GM19043 (cell line): ENCODE data around the gene CEACAM7.
"Not testable (repeated sequence)": the region's sequence is repeated elsewhere in the genome, so short reads cannot be mapped to it uniquely, and the experiment has no call there.

Source experiments
- ATAC-seq: cut with Tn5 transposase; IDR thresholded peaks from one replicate; pipeline ENCODE4 v1.9.1; 2021; ENCODE audit warnings: low read depth; ENCODE audit not compliant: unreplicated experiment

Gene CEACAM7

DNA sequence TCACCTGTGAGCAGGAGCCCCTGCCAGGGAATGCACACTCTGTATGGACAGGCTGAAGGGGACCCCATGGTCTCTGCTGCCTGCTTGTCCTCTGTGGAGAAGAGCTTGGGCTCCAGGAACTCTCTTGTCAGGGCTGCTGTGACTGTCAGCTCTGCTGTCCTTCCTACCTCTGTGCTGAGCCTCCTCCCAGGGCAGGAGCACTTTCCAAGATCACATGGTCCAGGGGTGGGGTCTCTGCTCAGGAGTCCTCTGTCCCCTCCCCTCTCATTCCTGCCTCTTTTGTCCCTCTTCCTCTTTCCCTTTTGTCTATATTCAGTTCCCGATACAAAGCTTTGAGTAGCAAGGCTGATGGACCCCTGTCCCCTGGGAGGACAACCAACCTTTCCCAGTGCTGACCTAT lies at the start of gene CEACAM7:
CEACAM7 (minus strand) TSS at position 173 of the 400 bp plus-strand sequence; CDS start at position 68, 105 bp downstream.
- no peak for ATAC-seq

DNA sequence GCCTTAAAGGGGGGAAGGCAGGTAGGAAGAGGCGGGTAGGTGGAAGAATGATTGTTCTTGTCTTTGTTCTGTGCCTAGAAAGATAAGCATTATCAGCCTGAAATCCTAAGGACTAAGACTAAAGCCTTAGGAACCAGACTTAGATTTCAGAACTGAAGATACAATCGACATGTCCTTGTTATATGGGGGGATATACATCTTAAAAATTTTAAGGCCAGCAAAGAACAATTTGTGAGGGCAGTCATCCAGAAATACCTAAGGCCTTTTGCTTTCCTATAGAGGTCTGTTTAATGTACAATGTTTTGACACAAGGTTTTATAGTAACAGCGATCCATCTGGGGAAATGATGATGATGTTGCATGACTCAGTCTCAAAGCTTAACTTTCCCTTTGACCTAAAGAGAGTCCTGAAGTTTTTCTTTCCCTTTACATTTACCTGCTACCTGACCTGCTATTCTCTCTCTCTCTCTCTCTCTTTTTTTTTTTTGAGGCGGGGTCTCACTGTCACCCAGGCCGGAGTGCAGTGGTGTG lies 47.1 kb upstream of the CEACAM7 start:
- ATAC-seq, result no peak

DNA sequence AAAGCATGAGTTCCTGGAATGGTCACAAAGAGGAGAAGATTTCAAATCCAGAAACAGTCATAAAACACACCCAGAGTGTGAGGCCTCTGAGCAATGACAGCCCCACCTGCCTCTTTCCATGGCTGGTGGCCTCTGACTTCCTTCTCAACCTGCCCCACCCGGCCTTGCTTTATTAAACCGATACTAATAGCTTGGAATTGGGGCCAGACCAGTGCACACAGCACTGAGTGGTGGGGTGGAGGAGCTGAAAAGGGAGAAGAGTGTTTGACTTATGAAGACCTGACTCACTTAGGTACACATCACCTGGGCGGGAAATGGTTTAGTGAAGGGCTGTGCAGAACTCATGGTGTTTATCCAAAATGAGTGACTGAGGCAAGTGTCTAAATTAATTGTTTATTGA lies 46.5 kb upstream of the CEACAM7 start:
- no peak for ATAC-seq

- no peak for ATAC-seq
Measured at GRCh38 chr19:41734156-41734555, 46.1 kb upstream of the CEACAM7 start.

GRCh38 chr19:41726493-41726892 lies 38.4 kb upstream of the CEACAM7 start:
- no peak for ATAC-seq

DNA sequence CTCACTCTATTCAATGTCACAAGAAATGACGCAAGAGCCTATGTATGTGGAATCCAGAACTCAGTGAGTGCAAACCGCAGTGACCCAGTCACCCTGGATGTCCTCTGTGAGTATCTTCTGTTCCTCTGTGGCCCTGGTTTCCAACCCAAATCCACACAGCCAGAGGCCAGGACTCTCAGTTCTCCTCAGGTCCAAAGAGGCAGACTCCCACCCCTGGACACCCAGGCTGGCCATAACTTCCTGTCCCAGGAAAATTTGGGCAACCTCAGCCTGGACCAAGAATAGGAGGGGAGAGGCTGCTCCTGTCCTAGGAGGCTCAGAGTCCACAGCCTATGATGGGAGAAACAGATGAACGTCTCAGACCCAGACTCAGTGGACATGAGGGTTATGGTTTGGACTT lies 32.0 kb upstream of the CEACAM7 start:
- no peak for ATAC-seq

- ATAC-seq, result no peak
Measured at GRCh38 chr19:41718761-41719160, 30.7 kb upstream of the CEACAM7 start.

- no peak for ATAC-seq
Measured at GRCh38 chr19:41714598-41714997, 26.5 kb upstream of the CEACAM7 start.

GRCh38 chr19:41711376-41712261 lies 23.5 kb upstream of the CEACAM7 start:
- no peak for ATAC-seq

- ATAC-seq, result no peak
Measured at GRCh38 chr19:41709951-41710645, 22.0 kb upstream of the CEACAM7 start.

DNA sequence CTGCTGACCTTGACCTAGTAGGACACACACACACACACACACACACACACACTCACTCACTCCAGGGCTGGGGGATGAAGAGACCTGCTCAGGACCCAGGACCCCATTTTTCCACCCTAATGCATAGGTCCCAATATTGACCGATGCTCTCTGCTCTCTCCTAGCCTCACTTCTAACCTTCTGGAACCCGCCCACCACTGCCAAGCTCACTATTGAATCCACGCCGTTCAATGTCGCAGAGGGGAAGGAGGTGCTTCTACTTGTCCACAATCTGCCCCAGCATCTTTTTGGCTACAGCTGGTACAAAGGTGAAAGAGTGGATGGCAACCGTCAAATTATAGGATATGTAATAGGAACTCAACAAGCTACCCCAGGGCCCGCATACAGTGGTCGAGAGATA lies 21.4 kb upstream of the CEACAM7 start:
- ATAC-seq, result not testable (repeated sequence)

- no peak for ATAC-seq
Measured at GRCh38 chr19:41708481-41708880, 20.4 kb upstream of the CEACAM7 start, which contains the start of gene CEACAM5. Gene CEACAM5, plus strand, starts transcription at chr19:41708626. Its CDS starts 106 bp downstream, at chr19:41708732.

DNA sequence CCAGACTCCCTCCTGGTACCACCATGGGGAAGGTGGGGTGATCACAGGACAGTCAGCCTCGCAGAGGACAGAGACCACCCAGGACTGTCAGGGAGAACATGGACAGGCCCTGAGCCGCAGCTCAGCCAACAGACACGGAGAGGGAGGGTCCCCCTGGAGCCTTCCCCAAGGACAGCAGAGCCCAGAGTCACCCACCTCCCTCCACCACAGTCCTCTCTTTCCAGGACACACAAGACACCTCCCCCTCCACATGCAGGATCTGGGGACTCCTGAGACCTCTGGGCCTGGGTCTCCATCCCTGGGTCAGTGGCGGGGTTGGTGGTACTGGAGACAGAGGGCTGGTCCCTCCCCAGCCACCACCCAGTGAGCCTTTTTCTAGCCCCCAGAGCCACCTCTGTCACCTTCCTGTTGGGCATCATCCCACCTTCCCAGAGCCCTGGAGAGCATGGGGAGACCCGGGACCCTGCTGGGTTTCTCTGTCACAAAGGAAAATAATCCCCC lies 19.9 kb upstream of the CEACAM7 start:
- no peak for ATAC-seq

DNA sequence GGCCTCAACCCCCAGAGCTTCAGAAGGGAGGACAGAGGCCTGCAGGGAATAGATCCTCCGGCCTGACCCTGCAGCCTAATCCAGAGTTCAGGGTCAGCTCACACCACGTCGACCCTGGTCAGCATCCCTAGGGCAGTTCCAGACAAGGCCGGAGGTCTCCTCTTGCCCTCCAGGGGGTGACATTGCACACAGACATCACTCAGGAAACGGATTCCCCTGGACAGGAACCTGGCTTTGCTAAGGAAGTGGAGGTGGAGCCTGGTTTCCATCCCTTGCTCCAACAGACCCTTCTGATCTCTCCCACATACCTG lies 19.4 kb upstream of the CEACAM7 start:
- ATAC-seq, result no peak

- no peak for ATAC-seq
Measured at GRCh38 chr19:41706741-41707501, 18.9 kb upstream of the CEACAM7 start.

GRCh38 chr19:41705393-41706174 lies 17.5 kb upstream of the CEACAM7 start:
- no peak for ATAC-seq

DNA sequence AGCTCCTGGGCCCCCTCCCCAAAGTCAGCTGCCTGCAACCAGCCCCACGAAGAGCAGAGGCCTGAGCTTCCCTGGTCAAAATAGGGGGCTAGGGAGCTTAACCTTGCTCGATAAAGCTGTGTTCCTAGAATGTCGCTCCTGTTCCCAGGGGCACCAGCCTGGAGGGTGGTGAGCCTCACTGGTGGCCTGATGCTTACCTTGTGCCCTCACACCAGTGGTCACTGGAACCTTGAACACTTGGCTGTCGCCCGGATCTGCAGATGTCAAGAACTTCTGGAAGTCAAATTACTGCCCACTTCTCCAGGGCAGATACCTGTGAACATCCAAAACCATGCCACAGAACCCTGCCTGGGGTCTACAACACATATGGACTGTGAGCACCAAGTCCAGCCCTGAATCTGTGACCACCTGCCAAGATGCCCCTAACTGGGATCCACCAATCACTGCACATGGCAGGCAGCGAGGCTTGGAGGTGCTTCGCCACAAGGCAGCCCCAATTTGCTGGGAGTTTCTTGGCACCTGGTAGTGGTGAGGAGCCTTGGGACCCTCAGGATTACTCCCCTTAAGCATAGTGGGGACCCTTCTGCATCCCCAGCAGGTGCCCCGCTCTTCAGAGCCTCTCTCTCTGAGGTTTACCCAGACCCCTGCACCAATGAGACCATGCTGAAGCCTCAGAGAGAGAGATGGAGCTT lies 15.7 kb upstream of the CEACAM7 start:
- ATAC-seq, result no peak

GRCh38 chr19:41702171-41702651 lies 14.1 kb upstream of the CEACAM7 start:
- ATAC-seq, result no peak

DNA sequence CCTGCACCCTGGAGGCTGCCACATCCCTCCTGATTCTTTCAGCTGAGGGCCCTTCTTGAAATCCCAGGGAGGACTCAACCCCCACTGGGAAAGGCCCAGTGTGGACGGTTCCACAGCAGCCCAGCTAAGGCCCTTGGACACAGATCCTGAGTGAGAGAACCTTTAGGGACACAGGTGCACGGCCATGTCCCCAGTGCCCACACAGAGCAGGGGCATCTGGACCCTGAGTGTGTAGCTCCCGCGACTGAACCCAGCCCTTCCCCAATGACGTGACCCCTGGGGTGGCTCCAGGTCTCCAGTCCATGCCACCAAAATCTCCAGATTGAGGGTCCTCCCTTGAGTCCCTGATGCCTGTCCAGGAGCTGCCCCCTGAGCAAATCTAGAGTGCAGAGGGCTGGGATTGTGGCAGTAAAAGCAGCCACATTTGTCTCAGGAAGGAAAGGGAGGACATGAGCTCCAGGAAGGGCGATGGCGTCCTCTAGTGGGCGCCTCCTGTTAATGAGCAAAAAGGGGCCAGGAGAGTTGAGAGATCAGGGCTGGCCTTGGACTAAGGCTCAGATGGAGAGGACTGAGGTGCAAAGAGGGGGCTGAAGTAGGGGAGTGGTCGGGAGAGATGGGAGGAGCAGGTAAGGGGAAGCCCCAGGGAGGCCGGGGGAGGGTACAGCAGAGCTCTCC lies 13.5 kb upstream of the CEACAM7 start:
- ATAC-seq, result no peak
